HEK293 (cell line): ENCODE data around the gene ATP23.

Experiments used
- CTCF ChIA-PET: fragments of 350-600 bp; formaldehyde crosslinking; extraction: SDS; loops from one replicate; lab custom pipeline; 2021; ENCODE audit warnings: antibody characterized with exemption; lab: Yijun Ruan, JAX
- POLR2A ChIA-PET: fragments of 300-600 bp; formaldehyde crosslinking; extraction: SDS; loops from one replicate; lab custom pipeline; 2020; ENCODE audit warnings: antibody characterized with exemption, inconsistent platforms; lab: Yijun Ruan, JAX
- H3K27ac ChIP-seq: fragments of 200-500 bp; sonication (Bioruptor generic); 2 replicates; pipeline ENCODE4 v1.5.1; 2014; ENCODE audit warnings: low read depth, low read length, control low read depth, inconsistent platforms; ENCODE audit errors: extremely low read depth
- H3K36me3 ChIP-seq, 2 experiments: fragments of 200-500 bp in 1 of 2; sonication (Bioruptor generic) in 1 of 2; 1 replicate in 1 of 2; 2 replicates in 1 of 2; pipeline ENCODE4 v1.5.1; 2014 to 2017; ENCODE audit warnings: inconsistent platforms in 2 of 2, low read length in 2 of 2; ENCODE audit not compliant: control insufficient read depth in 2 of 2, insufficient read depth in 1 of 2
- H3K4me1 ChIP-seq: fragments of 200-500 bp; sonication (Bioruptor generic); 2 replicates; pipeline ENCODE4 v1.5.1; 2014; ENCODE audit warnings: mild to moderate bottlenecking, low read length, inconsistent platforms; ENCODE audit not compliant: control insufficient read depth, insufficient read depth
- H3K4me3 ChIP-seq: 2 replicates; pipeline ENCODE4 v1.5.1; 2011; ENCODE audit warnings: low read depth, mild to moderate bottlenecking, control low read depth, low read length, moderate library complexity
- H3K9me3 ChIP-seq: fragments of 200-500 bp; sonication (Bioruptor generic); 2 replicates; pipeline ENCODE4 v1.5.1; 2014; ENCODE audit warnings: low read depth, low read length, inconsistent platforms; ENCODE audit not compliant: control insufficient read depth, insufficient read depth
- IKZF3 ChIP-seq: fragments of 450-650 bp; IDR thresholded peaks from 2 replicates; pipeline ENCODE4 v1.5.0; 2018; ENCODE audit warnings: missing biosample characterization, mild to moderate bottlenecking, missing genetic modification characterization, moderate library complexity
- KLF16 ChIP-seq: fragments of 450-650 bp; formaldehyde crosslinking; IDR thresholded peaks from 2 replicates; pipeline ENCODE4 v1.5.1; 2017; ENCODE audit warnings: missing biosample characterization, missing genetic modification characterization
- KLF9 ChIP-seq: fragments of 450-650 bp; formaldehyde crosslinking; IDR thresholded peaks from 2 replicates; pipeline ENCODE4 v1.5.1; 2016; ENCODE audit warnings: missing biosample characterization, missing genetic modification characterization, low read depth
- ZBTB20 ChIP-seq: fragments of 450-650 bp; formaldehyde crosslinking; IDR thresholded peaks from 2 replicates; pipeline ENCODE4 v1.5.1; 2016; ENCODE audit warnings: missing biosample characterization, missing genetic modification characterization
- ZBTB48 ChIP-seq: fragments of 450-650 bp; formaldehyde crosslinking; IDR thresholded peaks from 2 replicates; pipeline ENCODE4 v1.5.1; 2016; ENCODE audit warnings: missing biosample characterization, missing genetic modification characterization
- ZBTB8A ChIP-seq: fragments of 450-650 bp; formaldehyde crosslinking; IDR thresholded peaks from 2 replicates; pipeline ENCODE4 v1.5.1; 2016; ENCODE audit warnings: missing biosample characterization, missing genetic modification characterization
- ZFP69B ChIP-seq: fragments of 450-650 bp; formaldehyde crosslinking; IDR thresholded peaks from 2 replicates; pipeline ENCODE4 v1.5.1; 2016; ENCODE audit warnings: missing biosample characterization, missing genetic modification characterization
- ZNF114 ChIP-seq: fragments of 450-650 bp; formaldehyde crosslinking; IDR thresholded peaks from 2 replicates; pipeline ENCODE4 v1.5.0; 2017; ENCODE audit warnings: missing biosample characterization, missing genetic modification characterization
- ZNF133 ChIP-seq: fragments of 450-650 bp; formaldehyde crosslinking; IDR thresholded peaks from 2 replicates; pipeline ENCODE4 v1.5.1; 2016; ENCODE audit warnings: missing biosample characterization, missing genetic modification characterization
- ZNF146 ChIP-seq: fragments of 450-650 bp; formaldehyde crosslinking; IDR thresholded peaks from 2 replicates; pipeline ENCODE4 v1.5.1; 2016; ENCODE audit warnings: missing biosample characterization, missing genetic modification characterization
- ZNF202 ChIP-seq: fragments of 450-650 bp; formaldehyde crosslinking; IDR thresholded peaks from 2 replicates; pipeline ENCODE4 v1.5.1; 2016; ENCODE audit warnings: missing biosample characterization, missing genetic modification characterization, borderline replicate concordance
- ZNF354C ChIP-seq: fragments of 450-650 bp; formaldehyde crosslinking; IDR thresholded peaks from 2 replicates; pipeline ENCODE4 v1.5.1; 2016; ENCODE audit warnings: missing biosample characterization, missing genetic modification characterization, low read depth, borderline replicate concordance
- ZNF37A ChIP-seq: fragments of 450-650 bp; IDR thresholded peaks from 2 replicates; pipeline ENCODE4 v1.5.1; 2018; ENCODE audit warnings: missing biosample characterization, missing genetic modification characterization
- ZNF391 ChIP-seq: fragments of 450-650 bp; formaldehyde crosslinking; IDR thresholded peaks from 2 replicates; pipeline ENCODE4 v1.5.1; 2016; ENCODE audit warnings: low read depth, missing biosample characterization, missing genetic modification characterization, borderline replicate concordance
- ZNF473 ChIP-seq: fragments of 450-650 bp; formaldehyde crosslinking; IDR thresholded peaks from 2 replicates; pipeline ENCODE4 v1.5.1; 2017; ENCODE audit warnings: missing biosample characterization, missing genetic modification characterization
- ZNF48 ChIP-seq: fragments of 450-650 bp; formaldehyde crosslinking; IDR thresholded peaks from 2 replicates; pipeline ENCODE4 v1.5.1; 2016; ENCODE audit warnings: missing biosample characterization, missing genetic modification characterization
- ZNF529 ChIP-seq: fragments of 450-650 bp; formaldehyde crosslinking; IDR thresholded peaks from 2 replicates; pipeline ENCODE4 v1.5.1; 2017; ENCODE audit warnings: missing genetic modification characterization, missing biosample characterization; ENCODE audit not compliant: insufficient replicate concordance
- ZNF560 ChIP-seq: fragments of 450-650 bp; formaldehyde crosslinking; IDR thresholded peaks from 2 replicates; pipeline ENCODE4 v1.5.1; 2017; ENCODE audit warnings: missing biosample characterization, missing genetic modification characterization, borderline replicate concordance
- ZNF621 ChIP-seq: fragments of 450-650 bp; formaldehyde crosslinking; IDR thresholded peaks from 2 replicates; pipeline ENCODE4 v1.5.1; 2017; ENCODE audit warnings: missing biosample characterization, missing genetic modification characterization
- ZNF629 ChIP-seq: fragments of 450-650 bp; formaldehyde crosslinking; IDR thresholded peaks from 2 replicates; pipeline ENCODE4 v1.5.1; 2017; ENCODE audit warnings: missing biosample characterization, missing genetic modification characterization
- ZNF658 ChIP-seq: fragments of 450-650 bp; formaldehyde crosslinking; IDR thresholded peaks from 2 replicates; pipeline ENCODE4; 2016; ENCODE audit warnings: missing biosample characterization, missing genetic modification characterization
- ZNF76 ChIP-seq: fragments of 450-650 bp; formaldehyde crosslinking; IDR thresholded peaks from 2 replicates; pipeline ENCODE4; 2016; ENCODE audit warnings: low read depth, missing biosample characterization, missing genetic modification characterization, borderline replicate concordance
- TF ChIP-seq, protein P1 (sequence below): fragments of 450-650 bp; IDR thresholded peaks from 2 replicates; pipeline ENCODE4 v1.5.1; 2018; ENCODE audit warnings: missing biosample characterization, missing genetic modification characterization
- TF ChIP-seq, protein P2 (sequence below): fragments of 450-650 bp; formaldehyde crosslinking; IDR thresholded peaks from 2 replicates; pipeline ENCODE4 v1.5.1; 2017; ENCODE audit warnings: missing biosample characterization, mild to moderate bottlenecking, missing genetic modification characterization, moderate library complexity
- TF ChIP-seq, protein P3 (sequence below): fragments of 450-650 bp; formaldehyde crosslinking; IDR thresholded peaks from 2 replicates; pipeline ENCODE4 v1.5.1; 2017; ENCODE audit warnings: missing biosample characterization, missing genetic modification characterization
- TF ChIP-seq, protein P4 (sequence below): fragments of 450-650 bp; formaldehyde crosslinking; IDR thresholded peaks from 2 replicates; pipeline ENCODE4 v1.5.1; 2016; ENCODE audit warnings: missing biosample characterization, missing genetic modification characterization
- TF ChIP-seq, protein P5 (sequence below): fragments of 450-650 bp; formaldehyde crosslinking; IDR thresholded peaks from 2 replicates; pipeline ENCODE4 v1.5.1; 2016; ENCODE audit warnings: missing biosample characterization, missing genetic modification characterization, low read depth

Gene ATP23, protein sequence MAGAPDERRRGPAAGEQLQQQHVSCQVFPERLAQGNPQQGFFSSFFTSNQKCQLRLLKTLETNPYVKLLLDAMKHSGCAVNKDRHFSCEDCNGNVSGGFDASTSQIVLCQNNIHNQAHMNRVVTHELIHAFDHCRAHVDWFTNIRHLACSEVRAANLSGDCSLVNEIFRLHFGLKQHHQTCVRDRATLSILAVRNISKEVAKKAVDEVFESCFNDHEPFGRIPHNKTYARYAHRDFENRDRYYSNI

DNA sequence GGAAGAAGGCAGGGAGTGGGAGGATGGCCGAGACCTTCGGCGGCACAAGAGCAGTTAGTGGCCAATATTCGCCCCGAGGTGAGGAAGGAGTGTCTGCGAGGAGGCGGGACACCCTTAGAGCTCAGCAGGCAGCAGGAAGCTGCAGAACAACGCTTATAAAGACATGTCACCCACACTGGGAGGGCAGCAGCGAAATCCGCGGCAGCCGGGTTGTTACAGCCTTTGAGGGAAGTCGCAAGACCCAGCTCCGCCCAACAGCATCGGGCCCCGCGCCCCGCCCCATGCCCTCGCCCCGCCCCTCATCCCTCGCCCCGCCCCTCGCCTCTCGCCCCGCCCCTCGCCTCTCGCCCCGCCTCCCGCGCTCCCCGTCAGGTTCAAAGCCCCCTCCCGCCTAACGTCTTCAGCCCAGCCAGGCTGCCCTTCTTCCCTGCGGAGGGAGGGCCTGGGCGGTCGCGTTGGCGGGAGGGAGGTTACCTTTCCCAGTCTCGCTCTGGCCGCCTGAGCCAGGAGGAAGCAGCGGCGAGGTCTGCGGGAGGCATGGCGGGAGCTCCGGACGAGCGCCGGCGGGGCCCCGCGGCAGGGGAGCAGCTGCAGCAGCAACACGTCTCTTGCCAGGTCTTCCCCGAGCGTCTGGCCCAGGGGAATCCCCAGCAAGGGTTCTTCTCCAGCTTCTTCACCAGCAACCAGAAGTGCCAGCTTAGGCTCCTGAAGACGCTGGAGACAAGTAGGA is at the start of gene ATP23:
Gene ATP23 (plus strand): TSS at position 403 of the 730 bp plus-strand sequence. CDS start 135 bp downstream, at position 538.
- peak within 1 kb of the TSS; percentile 73 for H3K4me3 ChIP-seq
- H3K4me1 ChIP-seq, result 0 out of 2 replicates have a peak, but pooled peaks cover 2% of the 10 kb centered on the region
- H3K27ac ChIP-seq, result peak within 1 kb of the TSS; percentile 75
- H3K36me3 ChIP-seq, result peaks cover 0 to 1% of the 10 kb centered on the region in 2 experiments; a peak in 1 of 3 replicates
- POLR2A ChIA-PET, result interaction anchor here (0.6 to 2.0 kb wide), 14 partner anchors 9 to 979 kb away, joined by 3 to 22 read pairs (median 4); partner anchors contain the start of genes CTDSP2, DCTN2, EEF1AKMT3 and LRIG3
- no peaks in the 10 kb centered on the region for H3K9me3 ChIP-seq
- CTCF ChIA-PET, result interaction anchor here (0.6 kb wide), 1 partner anchor 94 kb away, joined by 3 read pairs; no protein-coding TSS in a partner anchor
- TF ChIP-seq, protein P1, sequence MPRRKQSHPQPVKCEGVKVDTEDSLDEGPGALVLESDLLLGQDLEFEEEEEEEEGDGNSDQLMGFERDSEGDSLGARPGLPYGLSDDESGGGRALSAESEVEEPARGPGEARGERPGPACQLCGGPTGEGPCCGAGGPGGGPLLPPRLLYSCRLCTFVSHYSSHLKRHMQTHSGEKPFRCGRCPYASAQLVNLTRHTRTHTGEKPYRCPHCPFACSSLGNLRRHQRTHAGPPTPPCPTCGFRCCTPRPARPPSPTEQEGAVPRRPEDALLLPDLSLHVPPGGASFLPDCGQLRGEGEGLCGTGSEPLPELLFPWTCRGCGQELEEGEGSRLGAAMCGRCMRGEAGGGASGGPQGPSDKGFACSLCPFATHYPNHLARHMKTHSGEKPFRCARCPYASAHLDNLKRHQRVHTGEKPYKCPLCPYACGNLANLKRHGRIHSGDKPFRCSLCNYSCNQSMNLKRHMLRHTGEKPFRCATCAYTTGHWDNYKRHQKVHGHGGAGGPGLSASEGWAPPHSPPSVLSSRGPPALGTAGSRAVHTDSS (tag by site-specific recombination), result no peak; the same call in 1 of the 2 replicates
- TF ChIP-seq ZNF133 (peak; percentile 25; the same call in 1 of the 2 replicates), ZNF658 (tag by site-specific recombination) (no peak), ZNF354C (tag by site-specific recombination) (no peak), ZNF560 (tag by site-specific recombination) (no peak), ZNF629 (tag by site-specific recombination) (0 out of 2 replicates have a peak, but pooled peaks have one; percentile 12), ZNF48 (tag by site-specific recombination) (no peak), KLF16 (tag by site-specific recombination) (no peak; the same call in 1 of the 2 replicates), ZNF37A (tag by site-specific recombination) (no peak), KLF9 (tag by site-specific recombination) (peak; percentile 42), ZNF202 (no peak), ZFP69B (tag by site-specific recombination) (no peak; the same call in 1 of the 2 replicates), IKZF3 (tag by site-specific recombination) (peak; percentile 78), ZBTB8A (tag by site-specific recombination) (peak; percentile 76), ZNF114 (tag by site-specific recombination) (no peak), ZBTB20 (tag by site-specific recombination) (peak; percentile 92), ZNF391 (peak; percentile 65; the same call in 1 of the 2 replicates), ZNF473 (tag by site-specific recombination) (no peak), ZNF76 (peak; percentile 84), ZNF146 (no peak), ZBTB48 (tag by site-specific recombination) (peak; percentile 13), ZNF529 (tag by site-specific recombination) (no peak), ZNF621 (no peak)
- TF ChIP-seq, protein P2, sequence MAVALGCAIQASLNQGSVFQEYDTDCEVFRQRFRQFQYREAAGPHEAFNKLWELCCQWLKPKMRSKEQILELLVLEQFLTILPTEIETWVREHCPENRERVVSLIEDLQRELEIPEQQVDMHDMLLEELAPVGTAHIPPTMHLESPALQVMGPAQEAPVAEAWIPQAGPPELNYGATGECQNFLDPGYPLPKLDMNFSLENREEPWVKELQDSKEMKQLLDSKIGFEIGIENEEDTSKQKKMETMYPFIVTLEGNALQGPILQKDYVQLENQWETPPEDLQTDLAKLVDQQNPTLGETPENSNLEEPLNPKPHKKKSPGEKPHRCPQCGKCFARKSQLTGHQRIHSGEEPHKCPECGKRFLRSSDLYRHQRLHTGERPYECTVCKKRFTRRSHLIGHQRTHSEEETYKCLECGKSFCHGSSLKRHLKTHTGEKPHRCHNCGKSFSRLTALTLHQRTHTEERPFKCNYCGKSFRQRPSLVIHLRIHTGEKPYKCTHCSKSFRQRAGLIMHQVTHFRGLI (tag by site-specific recombination), result peak; percentile 82
- TF ChIP-seq, protein P3, sequence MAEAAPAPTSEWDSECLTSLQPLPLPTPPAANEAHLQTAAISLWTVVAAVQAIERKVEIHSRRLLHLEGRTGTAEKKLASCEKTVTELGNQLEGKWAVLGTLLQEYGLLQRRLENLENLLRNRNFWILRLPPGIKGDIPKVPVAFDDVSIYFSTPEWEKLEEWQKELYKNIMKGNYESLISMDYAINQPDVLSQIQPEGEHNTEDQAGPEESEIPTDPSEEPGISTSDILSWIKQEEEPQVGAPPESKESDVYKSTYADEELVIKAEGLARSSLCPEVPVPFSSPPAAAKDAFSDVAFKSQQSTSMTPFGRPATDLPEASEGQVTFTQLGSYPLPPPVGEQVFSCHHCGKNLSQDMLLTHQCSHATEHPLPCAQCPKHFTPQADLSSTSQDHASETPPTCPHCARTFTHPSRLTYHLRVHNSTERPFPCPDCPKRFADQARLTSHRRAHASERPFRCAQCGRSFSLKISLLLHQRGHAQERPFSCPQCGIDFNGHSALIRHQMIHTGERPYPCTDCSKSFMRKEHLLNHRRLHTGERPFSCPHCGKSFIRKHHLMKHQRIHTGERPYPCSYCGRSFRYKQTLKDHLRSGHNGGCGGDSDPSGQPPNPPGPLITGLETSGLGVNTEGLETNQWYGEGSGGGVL, result peak; percentile 62
- TF ChIP-seq, protein P4, sequence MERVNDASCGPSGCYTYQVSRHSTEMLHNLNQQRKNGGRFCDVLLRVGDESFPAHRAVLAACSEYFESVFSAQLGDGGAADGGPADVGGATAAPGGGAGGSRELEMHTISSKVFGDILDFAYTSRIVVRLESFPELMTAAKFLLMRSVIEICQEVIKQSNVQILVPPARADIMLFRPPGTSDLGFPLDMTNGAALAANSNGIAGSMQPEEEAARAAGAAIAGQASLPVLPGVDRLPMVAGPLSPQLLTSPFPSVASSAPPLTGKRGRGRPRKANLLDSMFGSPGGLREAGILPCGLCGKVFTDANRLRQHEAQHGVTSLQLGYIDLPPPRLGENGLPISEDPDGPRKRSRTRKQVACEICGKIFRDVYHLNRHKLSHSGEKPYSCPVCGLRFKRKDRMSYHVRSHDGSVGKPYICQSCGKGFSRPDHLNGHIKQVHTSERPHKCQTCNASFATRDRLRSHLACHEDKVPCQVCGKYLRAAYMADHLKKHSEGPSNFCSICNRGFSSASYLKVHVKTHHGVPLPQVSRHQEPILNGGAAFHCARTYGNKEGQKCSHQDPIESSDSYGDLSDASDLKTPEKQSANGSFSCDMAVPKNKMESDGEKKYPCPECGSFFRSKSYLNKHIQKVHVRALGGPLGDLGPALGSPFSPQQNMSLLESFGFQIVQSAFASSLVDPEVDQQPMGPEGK (tag by site-specific recombination), result peak; percentile 94
- TF ChIP-seq, protein P5, sequence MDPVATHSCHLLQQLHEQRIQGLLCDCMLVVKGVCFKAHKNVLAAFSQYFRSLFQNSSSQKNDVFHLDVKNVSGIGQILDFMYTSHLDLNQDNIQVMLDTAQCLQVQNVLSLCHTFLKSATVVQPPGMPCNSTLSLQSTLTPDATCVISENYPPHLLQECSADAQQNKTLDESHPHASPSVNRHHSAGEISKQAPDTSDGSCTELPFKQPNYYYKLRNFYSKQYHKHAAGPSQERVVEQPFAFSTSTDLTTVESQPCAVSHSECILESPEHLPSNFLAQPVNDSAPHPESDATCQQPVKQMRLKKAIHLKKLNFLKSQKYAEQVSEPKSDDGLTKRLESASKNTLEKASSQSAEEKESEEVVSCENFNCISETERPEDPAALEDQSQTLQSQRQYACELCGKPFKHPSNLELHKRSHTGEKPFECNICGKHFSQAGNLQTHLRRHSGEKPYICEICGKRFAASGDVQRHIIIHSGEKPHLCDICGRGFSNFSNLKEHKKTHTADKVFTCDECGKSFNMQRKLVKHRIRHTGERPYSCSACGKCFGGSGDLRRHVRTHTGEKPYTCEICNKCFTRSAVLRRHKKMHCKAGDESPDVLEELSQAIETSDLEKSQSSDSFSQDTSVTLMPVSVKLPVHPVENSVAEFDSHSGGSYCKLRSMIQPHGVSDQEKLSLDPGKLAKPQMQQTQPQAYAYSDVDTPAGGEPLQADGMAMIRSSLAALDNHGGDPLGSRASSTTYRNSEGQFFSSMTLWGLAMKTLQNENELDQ (tag by site-specific recombination), result no peak
